LNCaP clone FGC (cell line): ENCODE measurements around the gene ZNF628.
A peak's percentile ranks its signal among the peaks of the same experiment; 100 is the strongest.

Source experiments
- DNase-seq: peaks from one replicate; pipeline ENCODE4 v3.0.0-alpha.2; 2011; ENCODE audit warnings: low read depth
- H3K4me3 ChIP-seq: 2 replicates; pipeline ENCODE4 v1.5.1; 2011; ENCODE audit warnings: mild to moderate bottlenecking, low read depth, low read length, control low read depth
- CTCF ChIP-seq: IDR thresholded peaks from 2 replicates; pipeline ENCODE4 v1.5.1; 2012; ENCODE audit warnings: mild to moderate bottlenecking; ENCODE audit not compliant: control insufficient read depth, insufficient read depth; ENCODE audit errors: extremely low read depth

ZNF628 gene

DNA sequence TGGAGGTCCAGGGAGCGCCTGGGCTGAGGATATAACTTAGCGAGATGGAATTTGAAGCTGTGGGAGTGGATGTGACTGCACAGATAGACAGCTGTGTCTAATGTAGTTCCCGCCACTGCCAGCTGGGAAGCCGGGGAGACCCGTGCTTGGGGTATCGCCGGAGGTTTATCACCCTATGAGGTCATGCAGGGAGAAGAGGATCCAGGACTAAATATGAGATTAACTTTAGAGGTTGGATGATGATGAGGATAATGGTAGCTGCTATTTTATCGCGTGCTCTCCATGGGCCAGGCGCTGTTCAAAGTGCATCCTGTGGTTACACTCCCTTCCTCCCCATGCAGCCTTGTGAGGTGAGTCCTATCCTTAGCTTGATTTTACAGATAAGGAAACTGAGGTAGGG, 31.7 kb downstream of the ZNF628 start:
- H3K4me3 ChIP-seq, result no peak overlapping the region
- no peak for TF ChIP-seq CTCF
- DNase-seq, result no peak

DNA sequence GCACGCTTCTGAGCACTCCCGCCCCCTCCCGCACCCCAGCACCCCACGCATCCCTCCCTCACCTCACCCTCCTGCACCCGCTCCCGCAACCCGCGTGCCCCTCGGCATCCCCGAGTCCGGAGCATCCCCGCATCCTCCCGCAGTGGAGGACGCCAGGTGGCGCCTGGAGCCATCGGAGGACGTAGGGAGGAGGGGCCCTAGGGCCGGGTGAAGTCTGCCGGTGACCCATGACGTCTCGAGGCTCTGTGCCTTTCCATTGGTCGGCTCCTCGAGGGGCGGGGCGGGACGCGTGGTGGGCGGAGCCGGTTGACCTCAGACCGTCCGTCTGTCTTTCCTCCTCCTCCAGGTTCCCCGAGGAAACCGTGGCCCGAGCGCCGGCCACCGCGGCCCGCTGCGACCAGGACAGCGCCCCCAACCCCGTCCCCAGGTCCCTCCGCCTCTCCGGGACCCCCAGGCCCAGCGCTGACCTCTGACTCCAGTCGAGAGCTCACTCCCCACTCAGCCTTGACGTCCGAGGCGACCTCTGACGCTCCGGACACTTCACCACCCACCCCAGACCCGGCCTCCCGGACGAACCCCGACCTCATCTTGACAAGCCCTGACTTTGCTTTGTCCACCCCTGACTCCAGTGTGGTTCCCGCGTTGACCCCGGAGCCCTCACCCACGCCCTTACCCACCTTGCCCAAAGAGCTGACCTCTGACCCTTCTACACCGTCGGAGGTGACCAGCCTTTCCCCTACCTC, 40.6 kb downstream of the ZNF628 start:
- TF ChIP-seq CTCF, result peak; percentile 99
- DNase-seq, result peak; percentile 46
- peak overlapping the region; percentile 50 for H3K4me3 ChIP-seq

DNA sequence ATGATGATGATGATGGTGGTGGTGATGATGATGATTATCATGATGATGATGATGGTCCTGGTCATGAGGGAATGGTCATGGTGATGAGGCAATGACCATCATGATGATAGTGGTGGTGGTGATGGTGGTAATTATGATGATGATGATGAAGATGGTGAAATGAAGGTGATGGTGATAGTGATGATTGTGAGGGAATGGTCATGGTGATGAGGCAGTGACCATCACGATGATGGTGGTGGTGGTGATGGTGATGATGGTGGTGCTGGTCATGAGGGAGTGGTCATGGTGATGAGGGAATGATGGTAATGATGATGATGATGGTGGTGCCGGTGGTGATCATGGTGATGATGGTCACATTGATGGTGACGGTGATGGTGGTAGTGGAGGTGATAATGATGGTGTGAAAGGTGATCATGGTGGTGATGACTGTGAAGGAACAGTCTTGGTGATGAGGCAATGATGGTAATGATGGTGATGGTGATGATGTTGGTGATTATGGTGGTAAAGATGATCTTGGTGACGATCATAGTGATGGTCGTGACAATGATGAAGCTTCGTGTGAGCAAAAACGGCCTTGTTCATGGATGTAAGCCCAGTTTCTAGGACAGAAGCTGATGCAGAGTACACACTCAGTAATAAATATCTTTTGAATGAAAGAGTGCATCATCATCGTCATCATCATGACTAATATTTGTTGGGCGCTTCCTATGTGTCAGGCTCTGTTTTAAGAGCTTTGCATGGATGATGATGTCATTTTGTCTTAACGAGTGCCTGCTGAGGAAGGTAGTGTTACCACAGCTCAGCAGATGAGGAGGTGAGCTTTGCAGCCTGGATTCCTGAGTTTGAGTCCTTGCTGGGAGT, 43.3 kb downstream of the ZNF628 start:
- DNase-seq, result no peak
- no peak for TF ChIP-seq CTCF
- no peak overlapping the region for H3K4me3 ChIP-seq

DNA sequence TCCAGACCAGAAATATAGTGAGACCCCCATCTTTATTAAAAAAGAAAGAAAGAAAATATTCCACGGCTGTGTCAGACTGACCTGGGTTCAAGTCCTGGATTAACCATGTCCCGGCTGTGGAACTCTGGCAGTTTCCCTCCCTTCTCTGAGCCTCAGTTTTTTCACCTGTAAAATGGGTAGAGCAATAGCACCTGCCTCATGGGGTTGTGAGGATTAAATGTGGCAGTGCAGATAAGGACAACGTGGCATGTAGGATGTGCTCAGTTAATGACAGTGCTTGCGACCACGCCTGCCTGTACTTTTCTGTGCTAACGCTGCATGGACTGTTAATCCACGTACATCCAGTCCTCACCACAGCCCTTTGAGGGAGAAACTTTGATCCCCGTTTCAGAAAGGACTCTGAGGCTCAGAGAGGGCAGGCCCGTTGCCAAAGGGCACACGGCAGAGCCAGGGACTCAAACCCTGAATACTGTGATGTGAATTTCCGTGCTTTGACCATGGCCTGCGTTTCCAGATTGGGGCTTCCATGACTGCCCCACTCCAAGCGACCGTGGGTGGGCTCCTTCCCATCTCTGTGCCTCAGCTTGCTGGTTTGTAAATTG, 44.4 kb downstream of the ZNF628 start:
- TF ChIP-seq CTCF, result no peak
- H3K4me3 ChIP-seq, result no peak overlapping the region
- no peak for DNase-seq

- no peak for DNase-seq
- TF ChIP-seq CTCF, result no peak
- H3K4me3 ChIP-seq, result no peak overlapping the region
These were observed 49.1 kb downstream of the ZNF628 start for GRCh38 chr19:55525289-55526101.
